WTC11 (cell line): ENCODE measurements around the gene NT5DC1. TPM values are rescaled to one million over a fixed set of nuclear protein-coding genes. Genes with fewer than 3 reads are reported as not detected.

Experiments
- ATAC-seq: fragments of 200-7000 bp; cut with Tn5 transposase; 2 replicates; pipeline ENCODE4 v1.10.0; 2021; ENCODE audit warnings: mild to moderate bottlenecking, moderate library complexity
- CTCF ChIA-PET: fragments of 300-600 bp; sonication (Branson Sonifier 250); formaldehyde crosslinking; loops from one replicate; lab custom pipeline; 2021; ENCODE audit warnings: antibody characterized with exemption; lab: Charles Lee
- POLR2A ChIA-PET: fragments of 350-600 bp; sonication (Branson Sonifier 250); formaldehyde crosslinking; loops from one replicate; lab custom pipeline; 2021; ENCODE audit warnings: antibody characterized with exemption; lab: Charles Lee
- DNase-seq: peaks from one replicate; pipeline ENCODE4 v3.0.0; 2021; ENCODE audit warnings: low spot score
- H3K27ac Mint-ChIP-seq: 2 replicates; pipeline ENCODE4 v1.8.0; 2021; ENCODE audit warnings: mixed read lengths
- H3K27me3 Mint-ChIP-seq: 2 replicates; pipeline ENCODE4 v1.8.0; 2021; ENCODE audit warnings: low read depth, mild to moderate bottlenecking, moderate library complexity, mixed read lengths
- H3K36me3 Mint-ChIP-seq: 2 replicates; pipeline ENCODE4 v1.8.0; 2021; ENCODE audit warnings: mixed read lengths
- H3K4me1 Mint-ChIP-seq: 2 replicates; pipeline ENCODE4 v1.8.0; 2022; ENCODE audit warnings: mixed read lengths
- H3K4me3 Mint-ChIP-seq: 2 replicates; pipeline ENCODE4 v1.8.0; 2021; ENCODE audit warnings: mild to moderate bottlenecking, moderate library complexity, mixed read lengths
- H3K9me3 Mint-ChIP-seq: 2 replicates; pipeline ENCODE4 v1.8.0; 2021; ENCODE audit warnings: mixed read lengths
- ATF1 ChIP-seq: sonication (generic); formaldehyde crosslinking; IDR thresholded peaks from 2 replicates; pipeline ENCODE4 v1.8.1; 2023; ENCODE audit warnings: mild to moderate bottlenecking, moderate library complexity, missing genetic modification reagents
- CBFB ChIP-seq: sonication (generic); formaldehyde crosslinking; IDR thresholded peaks from 2 replicates; pipeline ENCODE4 v1.8.1; 2022; ENCODE audit warnings: mild to moderate bottlenecking, low read depth, missing genetic modification reagents
- CREM ChIP-seq: sonication (generic); formaldehyde crosslinking; IDR thresholded peaks from 2 replicates; pipeline ENCODE4 v1.8.1; 2022; ENCODE audit warnings: mild to moderate bottlenecking, missing genetic modification reagents, moderate library complexity
- EMX1 ChIP-seq: fragments of 250-450 bp; sonication (Bioruptor Pico); IDR thresholded peaks from 2 replicates; pipeline ENCODE4 v1.8.0; 2021; ENCODE audit warnings: mild to moderate bottlenecking
- ETV6 ChIP-seq: sonication (generic); formaldehyde crosslinking; IDR thresholded peaks from 2 replicates; pipeline ENCODE4 v1.8.1; 2022; ENCODE audit warnings: mild to moderate bottlenecking, missing genetic modification reagents
- FOXJ3 ChIP-seq: sonication (generic); formaldehyde crosslinking; IDR thresholded peaks from 2 replicates; pipeline ENCODE4 v1.9.0; 2021; ENCODE audit warnings: missing genetic modification reagents, mild to moderate bottlenecking, borderline replicate concordance
- GABPB1 ChIP-seq: sonication (generic); formaldehyde crosslinking; IDR thresholded peaks from 2 replicates; pipeline ENCODE4 v1.8.1; 2023; ENCODE audit warnings: mild to moderate bottlenecking, missing genetic modification reagents
- HMGA2 ChIP-seq: fragments of 250-450 bp; sonication (Bioruptor Pico); IDR thresholded peaks from 2 replicates; pipeline ENCODE4 v1.4.0; 2021; ENCODE audit warnings: mild to moderate bottlenecking, moderate library complexity
- KAT7 ChIP-seq: sonication (generic); formaldehyde crosslinking; IDR thresholded peaks from 2 replicates; pipeline ENCODE4 v1.8.1; 2023; ENCODE audit warnings: missing genetic modification reagents, mild to moderate bottlenecking, borderline replicate concordance
- MXD4 ChIP-seq: fragments of 250-450 bp; sonication (Bioruptor Pico); IDR thresholded peaks from 2 replicates; pipeline ENCODE4 v1.8.0; 2021; ENCODE audit warnings: mild to moderate bottlenecking, moderate library complexity, borderline replicate concordance
- NFE2L1 ChIP-seq: sonication (generic); formaldehyde crosslinking; IDR thresholded peaks from 2 replicates; pipeline ENCODE4 v1.8.1; 2023; ENCODE audit warnings: missing genetic modification reagents
- PREB ChIP-seq: sonication (generic); formaldehyde crosslinking; IDR thresholded peaks from 2 replicates; pipeline ENCODE4 v1.8.1; 2022; ENCODE audit warnings: mild to moderate bottlenecking, missing genetic modification reagents, moderate library complexity, borderline replicate concordance
- SMAD4 ChIP-seq: sonication (generic); formaldehyde crosslinking; IDR thresholded peaks from 2 replicates; pipeline ENCODE4 v1.8.0; 2022; ENCODE audit warnings: mild to moderate bottlenecking, missing genetic modification reagents
- TCF7 ChIP-seq: sonication (generic); formaldehyde crosslinking; IDR thresholded peaks from 2 replicates; pipeline ENCODE4 v1.8.0; 2022; ENCODE audit warnings: mild to moderate bottlenecking, low read depth, missing genetic modification reagents, moderate library complexity
- TEAD1 ChIP-seq: sonication (generic); formaldehyde crosslinking; IDR thresholded peaks from 2 replicates; pipeline ENCODE4 v1.8.0; 2022; ENCODE audit warnings: mild to moderate bottlenecking, missing genetic modification reagents
- TP53 ChIP-seq: sonication (generic); formaldehyde crosslinking; IDR thresholded peaks from 2 replicates; pipeline ENCODE4 v1.8.1; 2023; ENCODE audit warnings: mild to moderate bottlenecking, missing genetic modification reagents
- ZNF138 ChIP-seq: sonication (generic); formaldehyde crosslinking; conservative IDR thresholded peaks from 2 replicates; pipeline ENCODE4 v1.8.1; 2022; ENCODE audit warnings: mild to moderate bottlenecking, moderate library complexity, missing genetic modification reagents
- ZNF263 ChIP-seq: sonication (generic); formaldehyde crosslinking; IDR thresholded peaks from 2 replicates; pipeline ENCODE4 v1.8.1; 2022; ENCODE audit warnings: low read depth, mild to moderate bottlenecking, moderate library complexity, missing genetic modification reagents
- ZNF317 ChIP-seq: sonication (generic); formaldehyde crosslinking; IDR thresholded peaks from 2 replicates; pipeline ENCODE4 v1.8.1; 2023; ENCODE audit warnings: low read depth, mild to moderate bottlenecking, moderate library complexity, missing genetic modification reagents, borderline replicate concordance
- ZNF396 ChIP-seq: fragments of 250-450 bp; sonication (Bioruptor Pico); IDR thresholded peaks from 2 replicates; pipeline ENCODE4 v1.8.0; 2021; ENCODE audit warnings: mild to moderate bottlenecking, moderate library complexity, borderline replicate concordance
- ZNF416 ChIP-seq: fragments of 250-450 bp; sonication (Bioruptor Pico); IDR thresholded peaks from 2 replicates; pipeline ENCODE4 v1.9.0; 2021; ENCODE audit warnings: mild to moderate bottlenecking, inconsistent platforms
- ZNF532 ChIP-seq: fragments of 250-450 bp; sonication (Bioruptor Pico); IDR thresholded peaks from 2 replicates; pipeline ENCODE4 v1.9.0; 2021; ENCODE audit warnings: mild to moderate bottlenecking, borderline replicate concordance
- ZNF671 ChIP-seq: fragments of 250-450 bp; sonication (Bioruptor Pico); IDR thresholded peaks from 2 replicates; pipeline ENCODE4 v1.8.0; 2021; ENCODE audit warnings: mild to moderate bottlenecking
- total RNA-seq: library from RNA; stranded (reverse); gene quantifications from 3 replicates; pipeline ENCODE4 v1.2.3, GENCODE V29; 2021
- TF ChIP-seq, protein P1 (sequence below): fragments of 200-600 bp; IDR thresholded peaks from 2 replicates; pipeline ENCODE4 v1.8.0; 2022; ENCODE audit warnings: antibody characterized with exemption
- TF ChIP-seq, protein P2 (sequence below): sonication (generic); formaldehyde crosslinking; IDR thresholded peaks from 2 replicates; pipeline ENCODE4 v1.8.0; 2023; ENCODE audit warnings: missing genetic modification reagents

The NT5DC1 gene
- total RNA-seq, 1 experiment from 2014 or later = 67.9 TPM

DNA sequence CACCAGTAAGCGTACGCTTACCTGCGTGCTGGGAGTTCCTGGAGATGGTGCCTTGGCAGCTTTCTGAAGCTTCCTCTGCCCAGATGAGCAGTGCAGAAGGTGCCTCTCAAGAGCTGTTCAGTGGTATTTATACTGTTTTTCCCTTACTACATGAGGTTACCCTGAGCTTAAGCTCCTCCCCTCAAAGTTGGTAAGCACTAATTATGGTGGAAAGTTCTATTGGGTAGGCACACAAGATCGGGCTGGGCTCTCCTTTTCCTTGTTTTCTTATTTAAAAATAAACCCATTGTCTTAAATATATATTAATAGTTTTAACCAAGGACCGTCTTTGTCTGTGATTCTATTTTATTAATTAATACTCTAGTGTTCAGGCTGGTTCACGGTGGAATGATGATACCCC is 25.4 kb downstream of the NT5DC1 start, which contains the start of gene COL10A1:
Gene COL10A1 (minus strand): TSS at position 101 of the 400 bp plus-strand sequence. CDS start 640 bp downstream, outside the sequence.
- POLR2A ChIA-PET = no interaction called here
- CTCF ChIA-PET = interaction anchor here (1.1 kb wide), 1 partner anchor 14 kb away, joined by 4 read pairs; no protein-coding TSS in a partner anchor
- H3K4me1 Mint-ChIP-seq = no peaks in the 10 kb centered on the region

GRCh38 chr6:116127771-116128493 is 27.3 kb downstream of the NT5DC1 start:
- ATAC-seq (no peak), DNase-seq (no peak)
- peaks cover 6% of the 10 kb centered on the region; the same call in 1 of the 2 replicates for H3K9me3 Mint-ChIP-seq
- no peak overlapping the region for H3K27ac Mint-ChIP-seq
- ChIA-PET CTCF (no interaction called here), POLR2A (no interaction called here)
- no peaks in the 10 kb centered on the region for H3K36me3 Mint-ChIP-seq
- peaks cover 5% of the 10 kb centered on the region for H3K4me1 Mint-ChIP-seq
- H3K27me3 Mint-ChIP-seq = no peaks in the 10 kb centered on the region
- H3K4me3 Mint-ChIP-seq = no peak overlapping the region
- TF ChIP-seq MXD4 (CRISPR knock-in tag) = no peak
- TF ChIP-seq NFE2L1 = no peak
- TF ChIP-seq, protein P1, sequence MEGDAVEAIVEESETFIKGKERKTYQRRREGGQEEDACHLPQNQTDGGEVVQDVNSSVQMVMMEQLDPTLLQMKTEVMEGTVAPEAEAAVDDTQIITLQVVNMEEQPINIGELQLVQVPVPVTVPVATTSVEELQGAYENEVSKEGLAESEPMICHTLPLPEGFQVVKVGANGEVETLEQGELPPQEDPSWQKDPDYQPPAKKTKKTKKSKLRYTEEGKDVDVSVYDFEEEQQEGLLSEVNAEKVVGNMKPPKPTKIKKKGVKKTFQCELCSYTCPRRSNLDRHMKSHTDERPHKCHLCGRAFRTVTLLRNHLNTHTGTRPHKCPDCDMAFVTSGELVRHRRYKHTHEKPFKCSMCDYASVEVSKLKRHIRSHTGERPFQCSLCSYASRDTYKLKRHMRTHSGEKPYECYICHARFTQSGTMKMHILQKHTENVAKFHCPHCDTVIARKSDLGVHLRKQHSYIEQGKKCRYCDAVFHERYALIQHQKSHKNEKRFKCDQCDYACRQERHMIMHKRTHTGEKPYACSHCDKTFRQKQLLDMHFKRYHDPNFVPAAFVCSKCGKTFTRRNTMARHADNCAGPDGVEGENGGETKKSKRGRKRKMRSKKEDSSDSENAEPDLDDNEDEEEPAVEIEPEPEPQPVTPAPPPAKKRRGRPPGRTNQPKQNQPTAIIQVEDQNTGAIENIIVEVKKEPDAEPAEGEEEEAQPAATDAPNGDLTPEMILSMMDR = no peak
- no peak for TF ChIP-seq CREM (CRISPR knock-in tag)
- TF ChIP-seq, protein P2, sequence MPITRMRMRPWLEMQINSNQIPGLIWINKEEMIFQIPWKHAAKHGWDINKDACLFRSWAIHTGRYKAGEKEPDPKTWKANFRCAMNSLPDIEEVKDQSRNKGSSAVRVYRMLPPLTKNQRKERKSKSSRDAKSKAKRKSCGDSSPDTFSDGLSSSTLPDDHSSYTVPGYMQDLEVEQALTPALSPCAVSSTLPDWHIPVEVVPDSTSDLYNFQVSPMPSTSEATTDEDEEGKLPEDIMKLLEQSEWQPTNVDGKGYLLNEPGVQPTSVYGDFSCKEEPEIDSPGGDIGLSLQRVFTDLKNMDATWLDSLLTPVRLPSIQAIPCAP (CRISPR knock-in tag) = no peak
- TF ChIP-seq SMAD4 (CRISPR knock-in tag) = no peak
- TF ChIP-seq ETV6 (CRISPR knock-in tag) = no peak
- TF ChIP-seq GABPB1 = no peak
- TF ChIP-seq ATF1 (CRISPR knock-in tag) = no peak
- TF ChIP-seq TP53 (CRISPR knock-in tag) = no peak

More for the DNA sequence above, 25.4 kb downstream of the NT5DC1 start, which contains the start of gene COL10A1:
- no peak within 1 kb of the TSS for H3K4me3 Mint-ChIP-seq
- DNase-seq = no peak
- H3K27me3 Mint-ChIP-seq = no peaks in the 10 kb centered on the region
- H3K27ac Mint-ChIP-seq = no peak within 1 kb of the TSS
- H3K9me3 Mint-ChIP-seq = no peaks in the 10 kb centered on the region
- H3K36me3 Mint-ChIP-seq = no peaks in the 10 kb centered on the region
- peak; percentile 65 for ATAC-seq
- TF ChIP-seq FOXJ3 (no peak), TEAD1 (CRISPR knock-in tag) (no peak), EMX1 (CRISPR knock-in tag) (no peak), ZNF671 (CRISPR knock-in tag) (no peak), ZNF317 (CRISPR knock-in tag) (no peak), KAT7 (CRISPR knock-in tag) (no peak), PREB (no peak), HMGA2 (CRISPR knock-in tag) (no peak), ZNF263 (CRISPR knock-in tag) (no peak), TCF7 (CRISPR knock-in tag) (no peak), TP53 (CRISPR knock-in tag) (no peak), ZNF138 (CRISPR knock-in tag) (no peak), ZNF416 (CRISPR knock-in tag) (no peak), CBFB (no peak), ATF1 (CRISPR knock-in tag) (no peak), ZNF396 (CRISPR knock-in tag) (no peak), ZNF532 (CRISPR knock-in tag) (no peak)
- TF ChIP-seq, protein P1 = no peak
